SK-N-SH (cell line): Measurements from ENCODE around the gene ST8SIA4. TPM values are rescaled to one million over a fixed set of nuclear protein-coding genes. Genes with fewer than 3 reads are reported as not detected.

Experiments used
- CTCF ChIA-PET: fragments of 300-600, 350-600 bp; formaldehyde crosslinking; extraction: SDS; loops from one replicate; lab custom pipeline; 2021; lab: Yijun Ruan, JAX
- POLR2A ChIA-PET: fragments of 350-600 bp; sonication (Branson Sonifier 250); formaldehyde crosslinking; extraction: SDS; loops from one replicate; lab custom pipeline; 2020; ENCODE audit warnings: antibody characterized with exemption, inconsistent platforms; lab: Yijun Ruan, JAX
- DNase-seq: peaks from one replicate; pipeline ENCODE4 v3.0.0; 2012
- H2AFZ ChIP-seq: fragments of 200-600 bp; sonication (generic); 2 replicates; pipeline ENCODE4 v1.8.1; 2016; ENCODE audit warnings: antibody characterized with exemption, mild to moderate bottlenecking, low read depth
- H3F3A ChIP-seq: fragments of 200-600 bp; sonication (generic); replicated peaks from 2 replicates; pipeline ENCODE3; 2016; ENCODE audit warnings: antibody characterized with exemption, mild to moderate bottlenecking; ENCODE audit not compliant: insufficient read depth
- H3K27ac ChIP-seq, 2 experiments: fragments of 200-500 bp in 1 of 2; fragments of 200-600 bp in 1 of 2; sonication (Bioruptor generic) in 1 of 2; sonication (generic), shearing (Covaris generic) in 1 of 2; 2 replicates each; pipeline versions ENCODE4 v1.5.1 to v1.6.1; 2014 to 2016; ENCODE audit warnings: low read depth in 2 of 2, inconsistent platforms in 1 of 2, low read length in 1 of 2, mild to moderate bottlenecking in 1 of 2, mixed read lengths in 1 of 2
- H3K27me3 ChIP-seq: fragments of 200-600 bp; sonication (generic), shearing (Covaris generic); 2 replicates; pipeline ENCODE4 v1.6.1; 2016; ENCODE audit warnings: mixed run types; ENCODE audit not compliant: insufficient read depth
- H3K36me3 ChIP-seq, 2 experiments: fragments of 200-500 bp in 1 of 2; fragments of 200-600 bp in 1 of 2; sonication (Bioruptor generic) in 1 of 2; sonication (generic) in 1 of 2; replicated peaks in 1 of 2; 2 replicates each; pipeline versions ENCODE3 to v1.5.1; 2014 to 2016; ENCODE audit warnings: low read length in 1 of 2, mild to moderate bottlenecking in 1 of 2; ENCODE audit not compliant: insufficient read depth in 2 of 2, control insufficient read depth in 1 of 2
- H3K4me1 ChIP-seq, 2 experiments: fragments of 200-500 bp in 1 of 2; fragments of 200-600 bp in 1 of 2; sonication (Bioruptor generic) in 1 of 2; sonication (generic), shearing (Covaris generic) in 1 of 2; 2 replicates each; pipeline versions ENCODE4 v1.5.1 to v1.6.1; 2014 to 2016; ENCODE audit warnings: low read depth in 1 of 2, low read length in 1 of 2, mixed run types in 1 of 2; ENCODE audit not compliant: insufficient read depth in 2 of 2, control insufficient read depth in 1 of 2
- H3K4me2 ChIP-seq: fragments of 200-600 bp; sonication (generic), shearing (Covaris generic); 2 replicates; pipeline ENCODE4 v1.6.1; 2017; ENCODE audit warnings: mixed run types
- H3K4me3 ChIP-seq, 2 experiments: fragments of 200-500 bp in 1 of 2; fragments of 200-600 bp in 1 of 2; sonication (Bioruptor generic) in 1 of 2; sonication (generic), shearing (Covaris generic) in 1 of 2; 2 replicates each; pipeline versions ENCODE4 v1.5.1 to v1.8.1; 2014 to 2016; ENCODE audit warnings: low read depth in 2 of 2, inconsistent platforms in 1 of 2, low read length in 1 of 2, mild to moderate bottlenecking in 1 of 2, mixed read lengths in 1 of 2, moderate library complexity in 1 of 2
- H3K79me2 ChIP-seq: fragments of 200-600 bp; sonication (generic); 2 replicates; pipeline ENCODE4 v1.8.1; 2017; ENCODE audit warnings: mild to moderate bottlenecking; ENCODE audit not compliant: insufficient read depth
- H3K9ac ChIP-seq: fragments of 200-600 bp; sonication (generic); 2 replicates; pipeline ENCODE4 v1.6.1; 2017; ENCODE audit warnings: mixed run types
- H3K9me2 ChIP-seq: fragments of 200-600 bp; sonication (generic); 2 replicates; pipeline ENCODE4 v1.6.1; 2017; ENCODE audit warnings: mixed run types
- H3K9me3 ChIP-seq: fragments of 200-600 bp; sonication (generic); 2 replicates; pipeline ENCODE4 v1.6.1; 2017; ENCODE audit warnings: mixed run types, mild to moderate bottlenecking, moderate library complexity
- H4K20me1 ChIP-seq: fragments of 200-600 bp; sonication (generic); 2 replicates; pipeline ENCODE4 v1.6.1; 2017; ENCODE audit warnings: mild to moderate bottlenecking, mixed run types; ENCODE audit not compliant: insufficient read depth
- CHD2 ChIP-seq: fragments of 150-350 bp; IDR thresholded peaks from 2 replicates; pipeline ENCODE4 v1.6.1; 2018; ENCODE audit warnings: low read length; ENCODE audit not compliant: partially characterized antibody
- ELF1 ChIP-seq: IDR thresholded peaks from 2 replicates; pipeline ENCODE4 v1.4.0; 2012
- EP300 ChIP-seq, 2 experiments: IDR thresholded peaks; 2 replicates each; pipeline versions ENCODE4 v1.4.0 to v1.6.1; 2012; ENCODE audit warnings: borderline replicate concordance in 1 of 2, low read depth in 1 of 2, low read length in 1 of 2
- FOSL2 ChIP-seq: IDR thresholded peaks from 2 replicates; pipeline ENCODE4 v1.4.0; 2012; ENCODE audit warnings: low read depth, mild to moderate bottlenecking, moderate library complexity, borderline replicate concordance
- FOXJ3 ChIP-seq: sonication (generic); formaldehyde crosslinking; IDR thresholded peaks from 2 replicates; pipeline ENCODE4 v1.5.1; 2020; ENCODE audit warnings: mild to moderate bottlenecking, missing genetic modification reagents
- GABPA ChIP-seq: IDR thresholded peaks from 2 replicates; pipeline ENCODE4 v1.4.0; 2012; ENCODE audit warnings: low read depth, mild to moderate bottlenecking
- GATA2 ChIP-seq: sonication (generic); formaldehyde crosslinking; IDR thresholded peaks from 2 replicates; pipeline ENCODE4 v1.5.0; 2020; ENCODE audit warnings: mild to moderate bottlenecking, missing genetic modification reagents
- JUND ChIP-seq: IDR thresholded peaks from 2 replicates; pipeline ENCODE4 v1.4.0; 2012
- MAX ChIP-seq: IDR thresholded peaks from 2 replicates; pipeline ENCODE4 v1.4.0; 2012; ENCODE audit warnings: low read depth
- MXI1 ChIP-seq: IDR thresholded peaks from 2 replicates; pipeline ENCODE4 v1.6.1; 2012; ENCODE audit warnings: mild to moderate bottlenecking, low read depth, low read length, improper control_type of control experiment
- NFIC ChIP-seq: IDR thresholded peaks from 2 replicates; pipeline ENCODE4 v1.4.0; 2012; ENCODE audit warnings: borderline replicate concordance
- PBX3 ChIP-seq: IDR thresholded peaks from 2 replicates; pipeline ENCODE4; 2012
- POLR2AphosphoS5 ChIP-seq: IDR thresholded peaks from 2 replicates; pipeline ENCODE4 v1.6.1; 2012; ENCODE audit warnings: low read depth, low read length
- SIN3A ChIP-seq: IDR thresholded peaks from 2 replicates; pipeline ENCODE4 v1.6.1; 2012; ENCODE audit warnings: low read depth, mild to moderate bottlenecking, low read length, moderate library complexity, borderline replicate concordance
- TCF12 ChIP-seq: IDR thresholded peaks from 2 replicates; pipeline ENCODE4 v1.4.0; 2012
- USF2 ChIP-seq: fragments of 150-350 bp; IDR thresholded peaks from 2 replicates; pipeline ENCODE4 v1.6.1; 2017; ENCODE audit warnings: antibody characterized with exemption, low read length, low read depth, borderline replicate concordance
- ZBTB33 ChIP-seq: IDR thresholded peaks from 2 replicates; pipeline ENCODE4 v1.4.0; 2012; ENCODE audit warnings: low read depth, borderline replicate concordance
- WGBS: methylation state at CpG from one replicate; pipeline ENCODE4 v1.1.6; 2017; ENCODE audit warnings: low lambda C conversion rate; 5-methylcytosine and 5-hydroxymethylcytosine counted together
- polyA plus RNA-seq, 3 experiments: library from polyadenylated mRNA; depleted of rRNA; stranded (reverse); fragments of >200 nt; gene quantifications; 2 replicates each; pipeline ENCODE4 v1.2.3, GENCODE V29; 2012

Gene ST8SIA4
- polyA plus RNA-seq, 1 of the 3 experiments (the other 2 are of a cell fraction) = 0.02 TPM

- peak overlapping the region; percentile 85 for H2AFZ ChIP-seq
- H3K9me2 ChIP-seq = no peaks in the 10 kb centered on the region
- POLR2A ChIA-PET = no interaction called here
- no peak overlapping the region for H3K27ac ChIP-seq
- no peaks in the 10 kb centered on the region for H3K79me2 ChIP-seq
- peak overlapping the region; percentile 81 for H3K4me2 ChIP-seq
- no peaks in the 10 kb centered on the region for H3K4me1 ChIP-seq
- H3K27me3 ChIP-seq = peaks cover 37% of the 10 kb centered on the region
- no peak overlapping the region for H3K9ac ChIP-seq
- no peaks in the 10 kb centered on the region for H4K20me1 ChIP-seq
- no peaks in the 10 kb centered on the region for H3K36me3 ChIP-seq
- 4% methylated on average over 9 of the region's 9 CpGs for whole genome bisulfite sequencing
- H3F3A ChIP-seq = no peaks in the 10 kb centered on the region
- TF ChIP-seq TCF12 (no peak), EP300 (IDR thresholded peaks at IDR 0.05; ENCODE audit: borderline replicate concordance in 1 of 2, low read depth in 1 of 2, low read length in 1 of 2) (no peak), FOXJ3 (CRISPR knock-in tag) (no peak), USF2 (no peak), CHD2 (no peak), FOSL2 (no peak), MXI1 (no peak), PBX3 (no peak), NFIC (no peak), GABPA (no peak), ELF1 (no peak), ZBTB33 (no peak), JUND (no peak), MAX (no peak), GATA2 (no peak), SIN3A (no peak), POLR2AphosphoS5 (no peak)
- H3K9me3 ChIP-seq = no peaks in the 10 kb centered on the region; the same call in 1 of the 2 replicates
- CTCF ChIA-PET = no interaction called here
- peak overlapping the region in 1 of 2 experiments; percentile 58; a peak in 1 of 4 replicates for H3K4me3 ChIP-seq
- no peak for DNase-seq
Measured at GRCh38 chr5:100901821-100902341, 1.2 kb downstream of the ST8SIA4 start.
